Measurements from ENCODE around the gene MAP1S. TPM values are rescaled to one million over a fixed set of nuclear protein-coding genes. Genes with fewer than 3 reads are reported as not detected.

MAP1S gene
- total and polyA plus RNA-seq, 2 of the 13 experiments (the other 11 are each of a cell fraction or from before 2014, with no cell fraction given), result 3.8 to 7.3 TPM

- peak; percentile 90 for TF ChIP-seq PAXIP1 (CRISPR knock-in tag; conservative IDR thresholded peaks at IDR 0.05)
- no peak for TF ChIP-seq ZNF224 (CRISPR knock-in tag; IDR thresholded peaks at IDR 0.05)
- no peak for TF ChIP-seq SRSF4 (IDR thresholded peaks at IDR 0.05; ENCODE audit: low read depth, low read length, poor library complexity, severe bottlenecking)
- TF ChIP-seq CEBPB (IDR thresholded peaks at IDR 0.05; ENCODE audit: borderline replicate concordance, low read depth, low read length), result peak; percentile 61; the same call in 1 of the 2 replicates
- TF ChIP-seq SIN3A (IDR thresholded peaks at IDR 0.05; ENCODE audit: borderline replicate concordance, low read depth, low read length), result peak; percentile 93
- TF ChIP-seq NONO (IDR thresholded peaks at IDR 0.05), result no peak
- TF ChIP-seq NONO (CRISPR knock-in tag; conservative IDR thresholded peaks at IDR 0.05), result peak; percentile 30; the same call in 1 of the 2 replicates
- TF ChIP-seq YEATS2 (CRISPR knock-in tag; IDR thresholded peaks at IDR 0.05; ENCODE audit: borderline replicate concordance), result peak; percentile 68; the same call in 1 of the 2 replicates
- no peak for TF ChIP-seq SRY (CRISPR knock-in tag; IDR thresholded peaks at IDR 0.05)
- TF ChIP-seq SP5 (CRISPR knock-in tag; IDR thresholded peaks at IDR 0.05; ENCODE audit: borderline replicate concordance, low read depth), result peak; percentile 97
- peak; percentile 94 for TF ChIP-seq ADNP (CRISPR knock-in tag; IDR thresholded peaks at IDR 0.05)
- TF ChIP-seq ZMYM4 (CRISPR knock-in tag; IDR thresholded peaks at IDR 0.05), result peak; percentile 63; the same call in 1 of the 2 replicates
- TF ChIP-seq SPEN (CRISPR knock-in tag; IDR thresholded peaks at IDR 0.05; ENCODE audit: low read depth), result peak; percentile 72
- TF ChIP-seq SP4 (CRISPR knock-in tag; IDR thresholded peaks at IDR 0.05), result 0 out of 2 replicates have a peak, but pooled peaks have one; percentile 35
- TF ChIP-seq SOX5 (CRISPR knock-in tag; IDR thresholded peaks at IDR 0.05; ENCODE audit: borderline replicate concordance), result peak; percentile 40; the same call in 1 of the 2 replicates
- no peak for TF ChIP-seq FOXP1 (IDR thresholded peaks at IDR 0.05)
- peak; percentile 70; the same call in 1 of the 2 replicates for TF ChIP-seq FOXP1 (CRISPR knock-in tag; IDR thresholded peaks at IDR 0.05)
- TF ChIP-seq NCOA5 (CRISPR knock-in tag; IDR thresholded peaks at IDR 0.05), result no peak
- 0 out of 2 replicates have a peak, but pooled peaks have one; percentile 12 for TF ChIP-seq ZNF230 (CRISPR knock-in tag; IDR thresholded peaks at IDR 0.05)
- TF ChIP-seq FOXP4 (CRISPR knock-in tag; IDR thresholded peaks at IDR 0.05), result peak; percentile 88
- no peak for TF ChIP-seq CENPX (CRISPR knock-in tag; IDR thresholded peaks at IDR 0.05)
- TF ChIP-seq ZNF644 (CRISPR knock-in tag; IDR thresholded peaks at IDR 0.05; ENCODE audit: low read depth), result peak; percentile 71; the same call in 1 of the 2 replicates
- peak; percentile 72; the same call in 1 of the 2 replicates for TF ChIP-seq TGIF2 (CRISPR knock-in tag; IDR thresholded peaks at IDR 0.05)
- peak; percentile 86 for TF ChIP-seq RCOR2 (CRISPR knock-in tag; IDR thresholded peaks at IDR 0.05)
- TF ChIP-seq GFI1 (CRISPR knock-in tag; IDR thresholded peaks at IDR 0.05; ENCODE audit: borderline replicate concordance), result no peak
Measured at GRCh38 chr19:17765069-17765618, 45.9 kb downstream of the MAP1S start (continued).
